Endothelial cell of umbilical vein (primary cell): ENCODE results near the gene HMX2. TPM values are rescaled to one million over a fixed set of nuclear protein-coding genes. Genes with fewer than 3 reads are reported as not detected.

Experiments used
- BruUV-seq: library from RNA; stranded (reverse); fragments of 400-500 nt; replicated peaks from 2 replicates; lab custom pipeline; 2021; lab: Mats Ljungman, UMichigan
- CTCF ChIA-PET: fragments of 300-600, 350-600 bp; sonication (Branson Sonifier 250); formaldehyde crosslinking; loops from one replicate; lab custom pipeline; 2021; ENCODE audit warnings: antibody characterized with exemption, inconsistent platforms; lab: Charles Lee
- POLR2A ChIA-PET: fragments of 300-600, 350-600 bp; sonication (Branson Sonifier 250); formaldehyde crosslinking; loops from one replicate; lab custom pipeline; 2021; ENCODE audit warnings: antibody characterized with exemption, inconsistent platforms; lab: Charles Lee
- DNase-seq: peaks from one replicate; pipeline ENCODE4 v3.0.0-alpha.2; 2011; ENCODE audit warnings: low read depth, low spot score
- FAIRE-seq: peaks from 2 replicates; lab custom pipeline; 2011; peaks lifted over from hg19 to GRCh38; lab: Jason Lieb, UNC
- H2AFZ ChIP-seq: 2 replicates; pipeline ENCODE4 v1.6.0; 2012; ENCODE audit warnings: low read depth, low read length, control low read depth, inconsistent platforms
- H3K27ac ChIP-seq: 2 replicates; pipeline ENCODE4 v1.5.1; 2011; ENCODE audit warnings: low read depth, mild to moderate bottlenecking, control low read depth, low read length, moderate library complexity; ENCODE audit not compliant: insufficient read depth
- H3K27me3 ChIP-seq, 2 experiments: 2 replicates each; pipeline versions ENCODE4 v1.6.0 to v1.6.1; 2011; ENCODE audit warnings: low read length in 2 of 2, mixed read lengths in 1 of 2; ENCODE audit not compliant: control insufficient read depth in 2 of 2, insufficient read depth in 2 of 2
- H3K36me3 ChIP-seq, 2 experiments: 2 replicates in 1 of 2; 3 replicates in 1 of 2; pipeline ENCODE4 v1.5.1; 2011; ENCODE audit warnings: low read length in 2 of 2, mild to moderate bottlenecking in 1 of 2, moderate library complexity in 1 of 2; ENCODE audit not compliant: control insufficient read depth in 2 of 2, insufficient read depth in 2 of 2; ENCODE audit errors: extremely low read depth in 1 of 2
- H3K4me1 ChIP-seq: 3 replicates; pipeline ENCODE4 v1.5.1; 2011; ENCODE audit warnings: mild to moderate bottlenecking, low read length; ENCODE audit not compliant: control insufficient read depth, insufficient read depth; ENCODE audit errors: extremely low read depth
- H3K4me2 ChIP-seq: 2 replicates; pipeline ENCODE4 v1.6.1; 2011; ENCODE audit warnings: low read length, control low read depth, mixed read lengths; ENCODE audit not compliant: insufficient read depth
- H3K4me3 ChIP-seq, 3 experiments: fragments of 200-600 bp in 1 of 3; sonication (generic), shearing (Covaris generic) in 1 of 3; replicated peaks in 1 of 3; 2 replicates each; pipeline ENCODE4 v1.5.1; 2011 to 2016; ENCODE audit warnings: control low read depth in 3 of 3, low read length in 3 of 3, mild to moderate bottlenecking in 2 of 3, inconsistent platforms in 1 of 3, low read depth in 1 of 3, moderate library complexity in 1 of 3; ENCODE audit not compliant: insufficient read depth in 1 of 3
- H3K79me2 ChIP-seq: 2 replicates; pipeline ENCODE4 v1.6.0; 2012; ENCODE audit warnings: low read length, inconsistent platforms; ENCODE audit not compliant: control insufficient read depth, insufficient read depth
- H3K9ac ChIP-seq: replicated peaks from 2 replicates; pipeline ENCODE3; 2011; ENCODE audit warnings: low read length, control low read depth; ENCODE audit not compliant: insufficient read depth; ENCODE audit errors: extremely low read depth
- H3K9me1 ChIP-seq: replicated peaks from 3 replicates; pipeline ENCODE4 v1.6.0; 2011; ENCODE audit warnings: mild to moderate bottlenecking, low read length; ENCODE audit not compliant: control insufficient read depth, insufficient read depth; ENCODE audit errors: extremely low read depth
- H3K9me3 ChIP-seq: replicated peaks from 2 replicates; pipeline ENCODE4 v1.5.1; 2012; ENCODE audit warnings: low read length, inconsistent platforms; ENCODE audit not compliant: control insufficient read depth, insufficient read depth
- H4K20me1 ChIP-seq: replicated peaks from 2 replicates; pipeline ENCODE3; 2011; ENCODE audit warnings: mild to moderate bottlenecking, low read length; ENCODE audit not compliant: control insufficient read depth, insufficient read depth; ENCODE audit errors: extremely low read depth
- CTCF ChIP-seq, 2 donors: IDR thresholded peaks; 1 replicate in 1 of 2; 2 replicates in 1 of 2; pipeline ENCODE4 v1.5.1; 2011; ENCODE audit warnings: low read length in 2 of 2, mild to moderate bottlenecking in 2 of 2, moderate library complexity in 2 of 2, control low read depth in 1 of 2, inconsistent platforms in 1 of 2, low read depth in 1 of 2; ENCODE audit not compliant: insufficient read depth in 1 of 2; ENCODE audit errors: extremely low read depth in 1 of 2
- EZH2 ChIP-seq: IDR thresholded peaks from 2 replicates; pipeline ENCODE4 v1.6.1; 2012; ENCODE audit warnings: borderline replicate concordance, low read depth, mild to moderate bottlenecking, moderate library complexity, low read length, inconsistent platforms; ENCODE audit not compliant: severe bottlenecking
- FOS ChIP-seq: IDR thresholded peaks from 2 replicates; pipeline ENCODE4 v1.6.1; 2011; ENCODE audit warnings: mild to moderate bottlenecking, low read length, moderate library complexity, borderline replicate concordance; ENCODE audit not compliant: insufficient read depth
- GATA2 ChIP-seq: IDR thresholded peaks from 2 replicates; pipeline ENCODE4 v1.7.0; 2011; ENCODE audit warnings: low read depth, mild to moderate bottlenecking, moderate library complexity, mixed read lengths, low read length; ENCODE audit not compliant: insufficient read length, insufficient read depth
- JUN ChIP-seq: IDR thresholded peaks from 2 replicates; pipeline ENCODE4 v1.6.1; 2011; ENCODE audit warnings: borderline replicate concordance, low read depth; ENCODE audit not compliant: insufficient read length, insufficient read depth
- MAX ChIP-seq: IDR thresholded peaks from 2 replicates; pipeline ENCODE4 v1.6.1; 2011; ENCODE audit not compliant: insufficient read depth, insufficient read length
- MYC ChIP-seq: IDR thresholded peaks from one replicate; pipeline ENCODE4 v1.6.1; 2011; ENCODE audit warnings: mild to moderate bottlenecking, low read depth, low read length
- POLR2A ChIP-seq: IDR thresholded peaks from 2 replicates; pipeline ENCODE4 v1.6.1; 2012; ENCODE audit warnings: low read depth, mild to moderate bottlenecking, control low read depth, low read length
- POLR2AphosphoS5 ChIP-seq: IDR thresholded peaks from 2 replicates; pipeline ENCODE4 v1.6.1; 2012; ENCODE audit warnings: low read depth, mild to moderate bottlenecking, control low read depth, low read length, moderate library complexity; ENCODE audit not compliant: insufficient read depth
- dilution Hi-C: fragments of 300-500 bp; cut with MboI; formaldehyde crosslinking; loops from one replicate; pipeline ENCODE4 v1.15.0; 2019; ENCODE audit warnings: low sequenced_read_pairs; ENCODE audit not compliant: extremely low pct_ligation_motif_present
- intact Hi-C: fragments of 100-400 bp; cut with micrococcal nuclease; formaldehyde crosslinking; loops from one replicate; pipeline ENCODE4 v1.10.0; 2022
- polyA plus RNA-seq, 4 experiments: library from polyadenylated mRNA; depleted of rRNA in 3 of 4; stranded (reverse) in 3 of 4; unstranded in 1 of 4; fragments of >200 nt; gene quantifications; 2 replicates each; pipeline versions ENCODE4 v1.2.1 to v1.2.3, GENCODE V29; 2011 to 2012; ENCODE audit warnings: missing spikeins in 1 of 4
- total RNA-seq: library from RNA; stranded (reverse); gene quantifications from 2 replicates; pipeline ENCODE4 v1.2.3, GENCODE V29; 2021

HMX2 gene
- total and polyA plus RNA-seq, 2 donors (not counting 3 experiments of a cell fraction or from before 2014, with no cell fraction given), result not detected

- Histone ChIP-seq H3K9me1 (no peaks in the 10 kb centered on the region), H3K27me3 (no peaks in the 10 kb centered on the region), H3K79me2 (no peaks in the 10 kb centered on the region), H4K20me1 (no peaks in the 10 kb centered on the region), H3K4me1 (no peaks in the 10 kb centered on the region), H3K4me2 (no peak overlapping the region), H2AFZ (no peak overlapping the region), H3K9ac (no peak overlapping the region), H3K9me3 (no peaks in the 10 kb centered on the region), H3K27ac (no peak overlapping the region), H3K36me3 (no peaks in the 10 kb centered on the region), H3K4me3 (no peak overlapping the region)
- no peak for DNase-seq
- intact Hi-C loops (no loop called here), dilution Hi-C loops (no loop called here)
- POLR2A ChIA-PET, result no interaction called here
- TF ChIP-seq EZH2 (no peak), MYC (no peak), CTCF (IDR thresholded peaks at IDR 0.05; ENCODE audit: extremely low read depth in 1 of 2, insufficient read depth in 1 of 2, low read depth in 1 of 2, low read length in 2 of 2) (no peak), JUN (no peak), MAX (no peak), POLR2AphosphoS5 (no peak), POLR2A (no peak), GATA2 (no peak), FOS (no peak)
- FAIRE-seq, result no peak
- BruUV-seq, result no TSS peak
- CTCF ChIA-PET, result no interaction called here
Observed at GRCh38 chr10:123100030-123100762, 47.7 kb upstream of the HMX2 start.
